HepG2 (cell line): ENCODE results near the gene NEGR1. TPM values are rescaled to one million over a fixed set of nuclear protein-coding genes. Genes with fewer than 3 reads are reported as not detected.

Experiments used
- ATAC-seq: fragments of 200-7000 bp; cut with Tn5 transposase; 3 replicates; pipeline ENCODE4 v1.9.1; 2020; ENCODE audit warnings: mild to moderate bottlenecking, moderate library complexity
- BruUV-seq: library from RNA; stranded (reverse); fragments of 400-500 nt; replicated peaks from 2 replicates; lab custom pipeline; 2021; lab: Mats Ljungman, UMichigan
- CTCF ChIA-PET: fragments of 300-600 bp; formaldehyde crosslinking; extraction: SDS; loops from one replicate; lab custom pipeline; 2021; ENCODE audit warnings: low total read pairs, inconsistent platforms, low intra/inter-chr PET ratio; lab: Yijun Ruan, JAX
- POLR2A ChIA-PET: fragments of 350-600 bp; sonication (Branson Sonifier 250); formaldehyde crosslinking; loops from one replicate; lab custom pipeline; 2020; ENCODE audit warnings: antibody characterized with exemption, inconsistent platforms; lab: Yijun Ruan, JAX
- DNase-seq: peaks from one replicate; pipeline ENCODE4 v3.0.0-alpha.2; 2015; ENCODE audit warnings: low spot score
- FAIRE-seq: peaks from 3 replicates; lab custom pipeline; 2011; peaks lifted over from hg19 to GRCh38; lab: Jason Lieb, UNC
- H2AFZ ChIP-seq: one replicate; pipeline ENCODE4 v1.6.1; 2011; ENCODE audit warnings: low read length, inconsistent platforms
- H3K27ac ChIP-seq: fragments of 300-600 bp; 3 replicates; pipeline ENCODE4 v1.8.0; 2011; ENCODE audit warnings: mixed run types, mild to moderate bottlenecking, mixed read lengths, low read length, inconsistent platforms; ENCODE audit not compliant: insufficient read depth; ENCODE audit errors: extremely low read length
- H3K27me3 ChIP-seq, 2 experiments: fragments of 200-600 bp in 1 of 2; 2 replicates in 1 of 2; 3 replicates in 1 of 2; pipeline versions ENCODE4 v1.6.0 to v1.8.0; 2011; ENCODE audit warnings: low read length in 2 of 2, mild to moderate bottlenecking in 2 of 2, moderate library complexity in 2 of 2, inconsistent platforms in 1 of 2; ENCODE audit not compliant: insufficient read depth in 2 of 2, control insufficient read depth in 1 of 2
- H3K36me3 ChIP-seq, 2 experiments: fragments of 200-600 bp in 1 of 2; replicated peaks in 1 of 2; 2 replicates in 1 of 2; 3 replicates in 1 of 2; pipeline versions ENCODE4 v1.5.1 to v1.8.0; 2011; ENCODE audit warnings: low read length in 2 of 2, inconsistent platforms in 1 of 2; ENCODE audit not compliant: insufficient read depth in 2 of 2, control insufficient read depth in 1 of 2
- H3K4me1 ChIP-seq: 2 replicates; pipeline ENCODE4 v1.5.1; 2012; ENCODE audit warnings: low read length, inconsistent platforms; ENCODE audit not compliant: insufficient read depth
- H3K4me2 ChIP-seq: 2 replicates; pipeline ENCODE4 v1.6.0; 2011; ENCODE audit warnings: low read depth, low read length, inconsistent platforms
- H3K4me3 ChIP-seq, 3 experiments: fragments of 200-600 bp in 1 of 3; sonication (generic), shearing (Covaris generic) in 1 of 3; replicated peaks in 1 of 3; 2 replicates each; pipeline ENCODE4 v1.5.1; 2011 to 2016; ENCODE audit warnings: low read length in 3 of 3, inconsistent platforms in 2 of 3, low read depth in 2 of 3, mild to moderate bottlenecking in 2 of 3, control low read depth in 1 of 3, mixed read lengths in 1 of 3; ENCODE audit not compliant: insufficient read depth in 1 of 3
- H3K79me2 ChIP-seq: one replicate; pipeline ENCODE4 v1.6.1; 2011; ENCODE audit warnings: low read length, inconsistent platforms; ENCODE audit not compliant: insufficient read depth
- H3K9ac ChIP-seq: 2 replicates; pipeline ENCODE4 v1.6.0; 2011; ENCODE audit warnings: mild to moderate bottlenecking, low read depth, low read length, inconsistent platforms; ENCODE audit not compliant: insufficient read depth
- H3K9me3 ChIP-seq: 2 replicates; pipeline ENCODE4 v1.5.1; 2012; ENCODE audit warnings: mild to moderate bottlenecking, low read length
- H4K20me1 ChIP-seq: 2 replicates; pipeline ENCODE4 v1.6.0; 2011; ENCODE audit warnings: inconsistent platforms, mild to moderate bottlenecking, low read length, moderate library complexity; ENCODE audit not compliant: insufficient read depth
- ATF3 ChIP-seq: sonication (generic); formaldehyde crosslinking; IDR thresholded peaks from 2 replicates; pipeline ENCODE4 v1.4.0; 2020; ENCODE audit warnings: missing genetic modification reagents
- BHLHE40 ChIP-seq: IDR thresholded peaks from 2 replicates; pipeline ENCODE4 v1.6.1; 2011; ENCODE audit warnings: low read length, improper control_type of control experiment
- FOXO1 ChIP-seq: sonication (generic); formaldehyde crosslinking; IDR thresholded peaks from 2 replicates; pipeline ENCODE4 v1.4.0; 2020; ENCODE audit warnings: missing genetic modification reagents
- NFIB ChIP-seq: sonication (generic); formaldehyde crosslinking; IDR thresholded peaks from 2 replicates; pipeline ENCODE4 v1.9.0; 2021; ENCODE audit warnings: missing genetic modification reagents, mild to moderate bottlenecking, borderline replicate concordance
- POLR2AphosphoS2 ChIP-seq: IDR thresholded peaks from 2 replicates; pipeline ENCODE4 v1.6.1; 2011; ENCODE audit warnings: low read depth, low read length, improper control_type of control experiment
- RFXANK ChIP-seq: IDR thresholded peaks from 2 replicates; pipeline ENCODE4 v1.6.1; 2016
- SOX6 ChIP-seq, 2 experiments: fragments of 450-650 bp in 1 of 2; sonication (generic) in 1 of 2; formaldehyde crosslinking in 1 of 2; IDR thresholded peaks; 2 replicates each; pipeline versions ENCODE4 v1.4.0 to v1.6.1; 2017 to 2020; ENCODE audit warnings: antibody characterized with exemption in 1 of 2, mild to moderate bottlenecking in 1 of 2, missing genetic modification reagents in 1 of 2
- YY1 ChIP-seq: IDR thresholded peaks from 2 replicates; pipeline ENCODE4 v1.6.1; 2011; ENCODE audit warnings: low read length, low read depth, moderate library complexity, mild to moderate bottlenecking; ENCODE audit not compliant: insufficient read depth, insufficient replicate concordance
- ZMYM4 ChIP-seq: sonication (generic); formaldehyde crosslinking; IDR thresholded peaks from 2 replicates; pipeline ENCODE4 v1.8.1; 2023; ENCODE audit warnings: mild to moderate bottlenecking, missing genetic modification reagents
- ZNF343 ChIP-seq: sonication (generic); formaldehyde crosslinking; IDR thresholded peaks from 2 replicates; pipeline ENCODE4 v1.4.0; 2020; ENCODE audit warnings: mild to moderate bottlenecking, missing genetic modification reagents
- ZNF850 ChIP-seq: sonication (generic); formaldehyde crosslinking; conservative IDR thresholded peaks from 2 replicates; pipeline ENCODE4 v1.9.0; 2021; ENCODE audit warnings: mild to moderate bottlenecking, missing genetic modification reagents
- WGBS: methylation state at CpG from one replicate; pipeline ENCODE4 v1.1.6; 2017; ENCODE audit warnings: low lambda C conversion rate; 5-methylcytosine and 5-hydroxymethylcytosine counted together
- in situ Hi-C: cut with HindIII; loops from 2 replicates; pipeline ENCODE4 v1.10.0; 2017; ENCODE audit warnings: low pct_unique_long_range_greater_than_20kb; ENCODE audit not compliant: extremely low pct_ligation_motif_present
- intact Hi-C: fragments of 100-400 bp; cut with micrococcal nuclease; formaldehyde crosslinking; loops from one replicate; pipeline ENCODE4 v1.10.0; 2022; ENCODE audit not compliant: unreplicated experiment
- polyA plus RNA-seq, 8 experiments: library from polyadenylated mRNA; depleted of rRNA in 3 of 8; stranded (reverse) in 7 of 8; unstranded in 1 of 8; fragments of >200 nt; fragmentation: Illumina TruSeq in 4 of 8; extraction: Trizol in 4 of 8; gene quantifications; 2 replicates each; pipeline versions ENCODE4 v1.2.1 to v1.2.3, GENCODE V29; 2011 to 2016; ENCODE audit warnings: low read depth in 4 of 8, missing spikeins in 1 of 8, mixed read lengths in 1 of 8; ENCODE audit not compliant: insufficient read depth in 1 of 8
- total RNA-seq, 5 experiments: library from RNA; depleted of rRNA; stranded (reverse); fragments of >200 nt; fragmentation: Illumina TruSeq; extraction: Trizol; gene quantifications; 2 replicates each; pipeline ENCODE4 v1.2.3, GENCODE V29; 2016; ENCODE audit warnings: low read depth in 1 of 5
- TF ChIP-seq, protein P1 (sequence below): sonication (generic); formaldehyde crosslinking; IDR thresholded peaks from 2 replicates; pipeline ENCODE4 v1.4.0; 2020; ENCODE audit warnings: missing genetic modification reagents

NEGR1 gene
- total and polyA plus RNA-seq, 2 of the 13 experiments (the other 11 are each of a cell fraction or from before 2014, with no cell fraction given), result not detected

DNA sequence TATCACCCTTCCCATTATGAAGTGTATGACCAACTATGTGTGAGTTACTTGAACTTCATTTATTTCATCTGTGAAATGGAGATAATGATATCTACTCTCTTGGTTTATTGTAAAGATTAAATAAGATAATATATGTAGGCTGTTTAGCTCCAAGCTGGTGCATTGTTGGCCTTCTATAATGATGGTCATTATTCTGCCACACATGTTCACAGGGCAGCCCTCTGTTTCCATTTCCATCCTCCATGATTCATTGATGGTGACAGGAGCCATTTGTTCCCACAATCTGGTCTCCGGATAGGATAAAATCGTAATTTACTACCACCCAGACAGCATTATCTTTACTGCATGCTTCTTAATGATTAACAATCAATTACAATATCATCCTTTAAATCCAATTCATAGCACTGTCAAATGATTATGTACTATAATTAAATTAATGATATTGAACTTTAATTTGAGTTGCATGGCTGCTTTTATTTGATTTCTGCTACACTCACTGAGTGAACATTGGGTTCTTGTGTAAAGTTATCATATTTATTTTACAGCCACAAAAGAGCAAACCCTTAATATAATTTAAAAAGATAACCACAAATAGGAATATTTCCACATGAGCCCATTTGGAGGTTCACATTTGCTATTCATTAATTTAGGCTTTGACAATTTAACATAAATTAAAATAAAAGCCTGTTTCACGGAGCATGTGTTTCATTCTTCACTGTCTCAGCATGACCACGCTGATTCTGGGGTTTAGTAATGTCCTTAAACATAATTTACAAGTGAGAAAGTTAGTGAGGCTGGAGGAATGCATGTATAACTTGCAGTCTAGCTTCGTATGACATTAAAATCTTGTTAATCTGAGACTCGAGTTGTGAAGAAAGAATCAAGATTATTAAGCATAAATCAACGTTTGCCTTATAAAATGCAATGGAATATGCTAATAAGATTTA is 605.1 kb downstream of the NEGR1 start:
- TF ChIP-seq ZNF343 (no peak), POLR2AphosphoS2 (no peak), ZMYM4 (CRISPR knock-in tag) (no peak), YY1 (no peak), SOX6 (IDR thresholded peaks at IDR 0.05) (no peak), SOX6 (CRISPR knock-in tag; IDR thresholded peaks at IDR 0.05) (no peak), RFXANK (CRISPR knock-in tag) (no peak), FOXO1 (CRISPR knock-in tag) (no peak), ZNF850 (no peak), BHLHE40 (no peak), NFIB (CRISPR knock-in tag) (no peak), ATF3 (CRISPR knock-in tag) (no peak)
- TF ChIP-seq, protein P1, sequence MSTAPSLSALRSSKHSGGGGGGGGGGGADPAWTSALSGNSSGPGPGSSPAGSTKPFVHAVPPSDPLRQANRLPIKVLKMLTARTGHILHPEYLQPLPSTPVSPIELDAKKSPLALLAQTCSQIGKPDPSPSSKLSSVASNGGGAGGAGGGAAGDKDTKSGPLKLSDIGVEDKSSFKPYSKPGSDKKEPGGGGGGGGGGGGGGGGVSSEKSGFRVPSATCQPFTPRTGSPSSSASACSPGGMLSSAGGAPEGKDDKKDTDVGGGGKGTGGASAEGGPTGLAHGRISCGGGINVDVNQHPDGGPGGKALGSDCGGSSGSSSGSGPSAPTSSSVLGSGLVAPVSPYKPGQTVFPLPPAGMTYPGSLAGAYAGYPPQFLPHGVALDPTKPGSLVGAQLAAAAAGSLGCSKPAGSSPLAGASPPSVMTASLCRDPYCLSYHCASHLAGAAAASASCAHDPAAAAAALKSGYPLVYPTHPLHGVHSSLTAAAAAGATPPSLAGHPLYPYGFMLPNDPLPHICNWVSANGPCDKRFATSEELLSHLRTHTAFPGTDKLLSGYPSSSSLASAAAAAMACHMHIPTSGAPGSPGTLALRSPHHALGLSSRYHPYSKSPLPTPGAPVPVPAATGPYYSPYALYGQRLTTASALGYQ, result no peak
- TF ChIP-seq, all 625 proteins: peak for 0
- H3K4me3 ChIP-seq, result no peak overlapping the region
- WGBS, result 8% methylated on average over 7 of the region's 7 CpGs
- H3K9ac ChIP-seq, result no peak overlapping the region
- no peak overlapping the region for H3K27ac ChIP-seq
- H3K27me3 ChIP-seq, result no peaks in the 10 kb centered on the region
- BruUV-seq, result no TSS peak
- no peak overlapping the region for H3K4me2 ChIP-seq
- in situ Hi-C loops (no loop called here), intact Hi-C loops (no loop called here)
- no peak for ATAC-seq
- ChIA-PET POLR2A (no interaction called here), CTCF (no interaction called here)
- H3K79me2 ChIP-seq, result no peaks in the 10 kb centered on the region
- no peak overlapping the region for H2AFZ ChIP-seq
- no peaks in the 10 kb centered on the region for H3K4me1 ChIP-seq
- no peak for FAIRE-seq
- DNase-seq, result no peak
- no peaks in the 10 kb centered on the region for H3K36me3 ChIP-seq
- peaks cover 12% of the 10 kb centered on the region; the same call in 1 of the 2 replicates for H3K9me3 ChIP-seq
- no peaks in the 10 kb centered on the region for H4K20me1 ChIP-seq
